Loucy (cell line): ENCODE data around the gene PEX5L.

Experiments
- EZH2phosphoT487 ChIP-seq: fragments of 200-600 bp; IDR thresholded peaks from 2 replicates; pipeline ENCODE4 v1.6.1; 2018; ENCODE audit warnings: antibody characterized with exemption, mild to moderate bottlenecking, moderate library complexity, borderline replicate concordance
- TF ChIP-seq, protein P1 (sequence below): fragments of 200-600 bp; sonication (generic); conservative IDR thresholded peaks from 2 replicates; pipeline ENCODE4 v1.5.1; 2014; ENCODE audit warnings: mild to moderate bottlenecking, antibody characterized with exemption, low read length

DNA sequence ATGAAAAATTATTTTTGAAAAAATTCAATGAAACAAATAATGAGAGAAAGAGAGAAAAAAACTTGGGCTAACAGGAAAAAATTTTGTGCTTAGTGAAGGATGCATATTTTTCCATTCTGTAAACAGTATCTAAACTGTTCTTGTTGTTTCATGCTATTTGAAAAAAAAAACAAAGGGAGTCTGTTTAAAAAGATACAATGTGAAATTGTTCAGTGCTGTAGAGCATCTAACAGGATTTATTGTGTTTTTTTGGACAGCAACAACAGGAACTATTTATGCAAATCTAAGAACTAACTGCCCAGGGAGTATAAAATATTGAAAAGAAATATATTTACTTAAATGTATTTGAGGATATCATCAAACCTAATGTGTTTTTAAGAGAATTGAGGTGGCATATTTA is 55.1 kb downstream of the PEX5L start:
- no peak for TF ChIP-seq EZH2phosphoT487
- TF ChIP-seq, protein P1, sequence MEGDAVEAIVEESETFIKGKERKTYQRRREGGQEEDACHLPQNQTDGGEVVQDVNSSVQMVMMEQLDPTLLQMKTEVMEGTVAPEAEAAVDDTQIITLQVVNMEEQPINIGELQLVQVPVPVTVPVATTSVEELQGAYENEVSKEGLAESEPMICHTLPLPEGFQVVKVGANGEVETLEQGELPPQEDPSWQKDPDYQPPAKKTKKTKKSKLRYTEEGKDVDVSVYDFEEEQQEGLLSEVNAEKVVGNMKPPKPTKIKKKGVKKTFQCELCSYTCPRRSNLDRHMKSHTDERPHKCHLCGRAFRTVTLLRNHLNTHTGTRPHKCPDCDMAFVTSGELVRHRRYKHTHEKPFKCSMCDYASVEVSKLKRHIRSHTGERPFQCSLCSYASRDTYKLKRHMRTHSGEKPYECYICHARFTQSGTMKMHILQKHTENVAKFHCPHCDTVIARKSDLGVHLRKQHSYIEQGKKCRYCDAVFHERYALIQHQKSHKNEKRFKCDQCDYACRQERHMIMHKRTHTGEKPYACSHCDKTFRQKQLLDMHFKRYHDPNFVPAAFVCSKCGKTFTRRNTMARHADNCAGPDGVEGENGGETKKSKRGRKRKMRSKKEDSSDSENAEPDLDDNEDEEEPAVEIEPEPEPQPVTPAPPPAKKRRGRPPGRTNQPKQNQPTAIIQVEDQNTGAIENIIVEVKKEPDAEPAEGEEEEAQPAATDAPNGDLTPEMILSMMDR, result no peak
